NCI-H1436 (cell line): ENCODE results near the gene EFNB2.
A peak's percentile ranks its signal among the peaks of the same experiment; 100 is the strongest.

ENCODE experiments used
- DNase-seq: peaks from one replicate; lab custom pipeline; 2025; lab: John Stamatoyannopoulos, UW

EFNB2 gene

DNA sequence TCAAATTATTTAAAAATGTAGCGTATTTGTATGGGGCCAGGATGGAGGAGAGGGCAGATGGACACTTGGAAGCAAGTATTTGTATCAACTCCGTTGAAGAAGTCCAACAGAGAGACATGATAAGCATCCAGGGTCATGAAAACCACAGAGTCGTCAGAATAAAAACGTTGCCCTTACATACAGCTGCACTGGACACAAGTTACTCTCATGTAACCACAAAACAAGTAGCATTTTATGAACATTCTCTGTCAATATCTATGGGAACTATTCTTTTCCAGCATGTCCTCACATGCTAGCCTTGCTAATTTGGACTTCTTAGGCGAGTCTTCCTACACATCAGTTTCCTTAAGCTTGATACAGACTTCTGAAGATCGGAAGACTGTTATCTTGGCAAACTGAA, 35.0 kb downstream of the EFNB2 start:
- no peak for DNase-seq

DNA sequence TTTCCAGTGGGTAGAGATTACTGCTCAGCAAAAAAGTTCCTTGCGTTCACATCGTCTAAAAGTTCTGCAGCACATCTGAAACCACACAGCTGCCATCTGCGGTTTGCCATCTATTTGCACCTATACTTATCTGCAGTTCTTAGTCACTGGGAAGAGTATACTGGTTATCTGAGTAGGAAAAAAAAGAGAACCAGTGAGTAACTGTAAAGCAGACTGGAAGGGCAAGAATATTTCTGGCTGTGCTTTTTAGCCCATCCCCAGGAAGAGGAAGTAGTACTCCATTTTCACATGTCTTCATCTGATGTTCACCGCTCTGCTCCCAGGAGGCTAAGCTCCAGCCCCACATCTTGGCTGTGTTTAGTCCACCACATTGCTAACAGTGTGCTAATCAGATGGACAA, 35.6 kb downstream of the EFNB2 start:
- no peak for DNase-seq

DNA sequence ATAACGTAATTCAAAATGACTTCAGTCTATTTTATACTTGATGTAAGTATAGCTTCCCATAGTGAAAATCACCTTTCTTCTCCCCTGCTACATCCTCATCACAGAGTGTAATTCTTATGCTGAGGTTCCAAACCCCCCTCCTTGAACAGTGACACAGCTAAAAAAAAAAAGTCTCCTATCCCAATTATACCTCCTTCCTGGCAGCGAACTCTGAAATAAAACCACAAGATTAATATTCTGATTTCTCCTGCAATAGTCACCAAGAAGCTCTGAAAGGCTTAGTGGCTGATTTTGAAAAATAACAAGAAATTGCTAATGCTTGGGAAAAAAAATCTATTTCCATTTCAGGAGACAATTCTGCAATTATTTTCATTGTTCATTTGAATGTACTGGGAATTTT, 36.3 kb downstream of the EFNB2 start:
- DNase-seq: no peak

DNA sequence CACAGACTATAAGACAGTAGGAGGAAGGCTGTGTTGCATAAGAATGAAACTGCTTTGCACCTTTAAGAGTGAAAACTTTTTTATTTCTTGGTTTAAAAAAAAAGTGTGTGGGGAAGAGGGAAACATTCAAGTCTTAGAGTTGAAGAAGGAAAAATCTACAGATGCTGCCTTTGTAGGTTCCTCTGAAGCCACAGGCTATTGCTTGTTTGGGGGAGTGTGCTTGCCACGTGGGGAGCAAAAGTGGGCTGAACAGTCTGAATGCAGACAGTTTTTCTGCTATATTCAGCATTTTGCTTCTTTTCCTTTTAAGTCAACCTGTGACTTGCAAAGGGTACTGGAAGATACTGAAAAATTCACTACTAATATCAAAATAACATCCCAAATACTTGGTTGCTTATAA, 36.9 kb downstream of the EFNB2 start:
- no peak for DNase-seq

DNA sequence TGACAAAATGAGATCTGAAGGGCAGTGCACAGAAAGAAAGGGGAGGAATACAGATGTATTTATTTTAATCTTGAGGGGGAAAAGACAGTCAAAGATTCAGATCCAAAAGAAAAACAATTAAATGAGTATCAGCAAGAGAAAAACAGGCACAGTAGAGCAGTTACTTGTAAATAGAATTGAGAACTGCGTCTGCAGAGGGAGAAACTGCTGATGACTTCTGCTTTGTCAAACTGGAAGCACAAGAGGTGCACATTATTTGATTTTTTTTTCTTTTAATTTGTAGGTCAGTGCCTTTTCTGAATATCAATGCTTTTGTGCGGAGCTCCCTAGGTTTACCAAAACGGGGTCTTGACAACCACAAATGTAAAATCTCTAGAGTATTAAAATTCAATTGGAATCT, 37.3 kb downstream of the EFNB2 start:
- no peak for DNase-seq

DNA sequence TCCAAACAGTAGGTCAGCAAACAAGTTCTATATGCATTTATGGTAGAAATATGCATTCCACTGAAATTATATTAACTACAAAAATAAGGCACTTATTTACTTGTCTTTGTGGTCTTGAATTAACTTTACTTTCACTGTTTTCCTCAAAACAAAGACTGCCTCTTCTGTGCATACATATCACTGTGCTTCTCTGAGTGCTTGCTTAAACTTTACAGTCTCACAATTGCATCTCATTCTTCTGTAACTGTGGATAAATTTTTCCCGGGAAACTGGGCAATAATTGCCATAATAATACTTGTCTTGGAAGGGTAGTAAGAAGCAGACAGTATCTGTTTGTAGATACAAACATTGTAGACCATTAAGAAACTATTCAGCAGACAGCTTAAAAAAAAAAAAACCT, 38.4 kb downstream of the EFNB2 start:
- no peak for DNase-seq

DNA sequence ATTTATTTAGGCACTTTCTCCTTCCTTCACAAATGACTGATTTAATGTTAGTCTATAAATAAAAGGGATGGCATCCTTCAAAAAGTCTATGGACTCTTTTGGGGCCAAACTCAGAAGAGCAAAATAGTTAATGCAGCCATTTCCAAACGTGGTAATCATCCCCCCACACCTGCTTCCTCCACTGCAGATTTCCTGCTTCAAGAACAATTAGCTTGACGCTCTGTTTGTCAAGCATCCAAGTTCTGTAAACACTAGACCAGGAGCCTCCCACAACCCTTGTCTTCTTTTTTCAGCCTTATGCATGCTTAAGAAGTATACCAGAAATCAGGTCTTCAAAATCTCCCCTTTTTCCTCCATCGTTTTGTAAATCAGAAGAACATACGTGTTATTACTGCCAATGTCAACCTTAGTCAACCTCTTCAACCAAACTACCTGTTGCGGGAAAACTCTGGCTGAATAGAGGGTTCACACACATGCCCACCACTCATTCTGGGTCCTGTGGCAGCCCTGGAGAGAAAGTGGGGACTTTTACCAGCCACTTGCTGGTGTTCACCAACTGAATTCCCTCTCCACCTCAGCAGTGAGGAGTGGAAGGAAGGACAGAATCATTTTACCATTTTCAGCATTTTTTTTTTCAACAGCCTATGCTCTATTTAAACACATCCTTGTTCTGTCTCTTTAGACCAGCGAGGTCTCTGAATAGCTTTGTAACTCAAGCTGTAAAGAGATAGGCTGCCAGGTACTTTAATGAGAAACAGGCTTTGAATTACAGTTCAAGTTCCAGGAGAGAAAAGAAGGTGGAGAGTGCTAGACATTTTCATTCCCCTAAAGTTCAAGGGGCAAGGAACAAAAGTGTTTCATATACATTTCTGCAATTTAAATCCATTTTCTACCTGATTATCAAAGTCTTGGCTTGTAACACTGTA, 39.1 kb downstream of the EFNB2 start:
- DNase-seq: peak; percentile 68

DNA sequence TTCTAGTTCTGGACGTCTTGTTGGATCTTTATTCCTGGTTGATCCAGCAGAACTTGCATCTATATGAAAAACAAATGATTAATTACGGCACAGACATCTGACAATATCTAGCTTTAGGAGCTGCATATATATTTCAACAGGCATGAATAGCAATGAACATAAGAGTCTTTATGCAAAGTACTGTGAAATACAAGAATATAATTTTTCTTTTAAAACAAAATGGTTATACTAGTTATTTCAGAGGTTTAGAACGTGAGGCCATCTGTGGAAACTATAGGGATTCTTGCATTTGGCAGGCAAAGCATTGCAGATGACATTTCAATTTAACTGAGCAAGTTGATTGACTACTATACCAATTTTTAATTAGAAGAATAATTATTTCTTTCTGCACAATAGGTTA, 40.5 kb downstream of the EFNB2 start:
- no peak for DNase-seq

DNA sequence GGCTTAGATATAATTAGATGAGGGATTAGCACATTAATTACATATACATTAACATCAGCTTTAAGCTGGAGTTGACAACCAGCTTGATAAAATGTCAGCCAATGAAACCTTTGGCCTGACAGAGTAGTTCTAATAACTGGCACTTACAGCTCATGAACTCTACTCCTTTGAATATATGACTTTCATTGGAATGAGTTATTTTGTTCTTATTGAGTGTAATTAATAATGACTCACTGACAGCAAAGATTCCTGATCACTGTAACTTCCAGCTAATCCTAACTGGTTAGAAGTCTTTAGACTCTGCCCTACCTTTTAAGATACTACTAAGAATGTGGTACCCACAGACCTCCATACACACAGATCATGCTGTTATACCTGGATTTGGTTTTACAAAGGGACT, 41.0 kb downstream of the EFNB2 start:
- DNase-seq: no peak

DNA sequence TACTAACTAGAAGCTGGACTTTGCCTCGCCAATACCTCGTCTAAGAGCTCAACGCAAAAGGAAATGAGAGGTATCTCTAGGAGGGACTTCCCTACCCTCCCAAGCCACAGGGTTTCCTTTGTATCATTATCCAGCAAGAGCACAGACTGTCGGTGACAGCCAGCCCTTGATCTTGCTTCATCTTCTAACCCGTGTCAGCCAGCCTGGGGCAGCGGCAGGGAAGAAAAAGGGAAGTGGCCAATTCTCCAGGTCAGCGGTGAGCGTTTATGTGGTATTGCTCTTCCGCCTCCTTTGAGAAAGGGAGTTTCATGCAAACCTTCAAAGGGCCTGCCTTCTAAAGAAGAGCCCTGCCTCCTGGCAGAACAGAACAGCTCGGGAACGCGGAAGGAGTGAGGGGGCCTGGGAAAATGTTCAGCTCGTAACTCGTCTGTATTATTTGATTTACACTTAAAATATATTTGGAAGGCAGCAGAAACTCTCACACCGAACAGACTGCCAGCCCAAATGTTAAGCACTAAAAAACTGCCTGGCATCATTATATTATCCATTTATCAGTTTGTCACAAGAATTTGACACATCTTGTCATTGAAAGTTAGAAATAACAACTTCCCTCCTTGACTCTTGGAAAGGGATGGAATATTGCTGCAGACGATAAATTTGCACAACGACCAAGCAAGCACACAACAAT, 41.8 kb downstream of the EFNB2 start:
- DNase-seq: no peak

DNA sequence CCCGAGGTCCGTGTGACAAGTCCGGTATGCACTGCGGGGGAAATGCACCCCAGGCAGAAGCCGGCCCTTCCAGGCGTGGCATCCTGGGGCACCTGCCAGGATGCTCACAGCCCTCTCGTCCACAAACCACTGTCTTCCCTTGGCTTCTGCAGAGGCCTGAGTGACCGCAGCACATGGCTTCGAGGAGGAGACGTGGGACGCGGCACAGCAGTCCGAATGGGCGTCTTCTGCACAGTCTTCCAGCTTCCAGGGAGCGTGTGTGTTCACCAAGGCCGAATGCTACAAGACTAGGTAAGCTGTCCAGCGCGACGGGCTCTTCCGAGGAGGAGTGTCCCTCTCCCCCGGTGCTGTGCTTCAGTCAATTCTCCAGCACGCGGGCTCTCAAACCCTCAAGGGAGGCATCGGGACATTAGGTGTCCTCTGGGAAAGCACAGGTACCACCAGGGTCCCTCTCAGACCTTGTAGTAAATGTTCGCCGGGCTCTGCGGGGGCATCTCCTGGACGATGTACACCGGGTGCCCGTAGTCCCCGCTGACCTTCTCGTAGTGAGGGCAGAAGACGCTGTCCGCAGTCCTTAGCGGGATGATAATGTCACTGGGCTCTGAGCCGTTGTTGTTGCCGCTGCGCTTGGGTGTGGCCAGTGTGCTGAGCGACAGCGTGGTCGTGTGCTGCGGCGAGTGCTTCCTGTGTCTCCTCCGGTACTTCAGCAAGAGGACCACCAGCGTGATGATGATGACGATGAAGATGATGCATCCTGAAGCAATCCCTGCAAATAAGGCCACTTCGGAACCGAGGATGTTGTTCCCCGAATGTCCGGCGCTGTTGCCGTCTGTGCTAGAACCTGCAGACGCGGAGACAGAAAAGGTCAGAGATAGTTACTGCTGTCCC, 42.6 kb downstream of the EFNB2 start:
- DNase-seq: no peak

DNA sequence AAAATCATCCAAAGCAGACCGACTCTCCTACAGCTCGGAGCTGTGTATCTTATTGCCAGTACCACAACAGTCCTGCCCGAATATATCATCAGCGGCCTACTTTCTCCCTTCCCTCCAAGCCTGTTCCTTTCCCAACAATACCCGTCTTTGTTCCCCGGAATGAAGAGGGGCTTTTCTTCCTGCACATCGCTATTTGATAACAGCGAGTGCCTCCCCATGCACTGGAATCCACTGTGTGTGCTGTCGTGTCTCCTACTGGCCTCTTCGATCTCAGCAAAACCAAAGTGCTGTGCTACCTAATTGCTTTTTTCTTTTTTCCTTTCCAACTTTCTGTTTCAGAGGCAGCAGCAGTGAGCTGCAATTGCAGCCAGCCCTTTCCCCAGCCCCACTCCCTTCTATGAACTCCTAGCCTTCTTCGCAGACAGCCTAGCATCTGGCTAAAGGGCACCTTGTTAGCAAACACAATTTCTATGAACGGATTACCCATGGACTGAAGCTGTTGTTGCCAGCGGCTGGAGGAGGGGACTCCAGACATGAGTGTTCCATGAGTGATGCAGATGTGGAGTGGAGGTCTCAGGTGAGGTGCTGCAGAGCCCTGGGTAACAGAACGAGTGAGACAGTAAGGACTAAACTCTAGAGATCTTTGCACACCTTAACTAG, 43.4 kb downstream of the EFNB2 start:
- DNase-seq: no peak

DNA sequence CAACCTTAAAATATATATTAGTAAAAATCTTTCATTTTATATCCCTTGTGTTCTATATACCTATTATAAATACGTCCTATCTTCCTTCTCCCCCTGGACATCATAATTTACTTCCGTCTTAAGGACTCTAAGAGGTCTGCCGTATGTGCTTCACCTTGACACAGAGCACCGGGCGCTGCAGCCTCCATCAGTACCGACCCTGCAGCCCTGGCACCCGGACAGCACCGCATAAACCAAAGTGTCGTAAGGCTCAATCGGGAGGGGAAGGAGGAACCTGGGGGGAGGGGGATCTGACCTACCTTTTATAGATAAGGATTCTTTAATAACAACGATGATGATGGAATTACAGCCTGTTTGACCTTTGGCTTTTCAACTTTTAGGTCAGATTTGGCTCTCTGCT, 44.0 kb downstream of the EFNB2 start:
- no peak for DNase-seq

DNA sequence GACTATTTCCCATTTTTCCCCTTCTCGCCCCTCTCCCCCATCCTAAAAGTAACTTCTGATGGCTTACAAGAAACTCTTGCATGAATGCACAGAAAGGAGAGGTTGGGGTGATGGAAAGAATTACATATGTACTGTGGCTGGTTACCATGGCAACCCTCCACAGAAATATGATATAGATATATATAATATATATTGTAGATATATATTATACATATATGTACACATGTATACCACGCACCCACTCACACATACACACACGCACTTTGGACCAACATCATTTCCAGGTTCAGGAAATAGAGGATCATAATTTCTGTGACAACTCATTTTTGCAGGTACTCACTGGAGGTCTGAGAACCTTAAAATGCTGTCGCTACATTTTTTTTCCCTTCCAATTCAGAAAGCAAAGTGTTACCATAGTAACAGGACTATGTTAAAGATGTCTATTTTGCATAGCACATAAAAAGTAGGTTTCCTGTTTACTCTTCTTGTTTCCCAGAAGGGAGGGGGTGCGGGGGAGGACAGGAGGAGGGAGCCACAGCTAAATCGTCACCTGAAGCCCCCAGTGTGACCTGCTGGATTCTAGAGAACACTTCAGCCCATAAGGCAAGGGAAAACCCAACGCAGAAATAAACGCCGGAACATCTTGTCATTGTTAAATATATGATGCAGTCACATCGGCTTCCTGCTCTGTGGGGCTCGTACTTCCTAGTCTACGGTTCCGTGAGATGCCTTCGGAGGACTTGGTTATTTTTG, 44.7 kb downstream of the EFNB2 start:
- DNase-seq: no peak

DNA sequence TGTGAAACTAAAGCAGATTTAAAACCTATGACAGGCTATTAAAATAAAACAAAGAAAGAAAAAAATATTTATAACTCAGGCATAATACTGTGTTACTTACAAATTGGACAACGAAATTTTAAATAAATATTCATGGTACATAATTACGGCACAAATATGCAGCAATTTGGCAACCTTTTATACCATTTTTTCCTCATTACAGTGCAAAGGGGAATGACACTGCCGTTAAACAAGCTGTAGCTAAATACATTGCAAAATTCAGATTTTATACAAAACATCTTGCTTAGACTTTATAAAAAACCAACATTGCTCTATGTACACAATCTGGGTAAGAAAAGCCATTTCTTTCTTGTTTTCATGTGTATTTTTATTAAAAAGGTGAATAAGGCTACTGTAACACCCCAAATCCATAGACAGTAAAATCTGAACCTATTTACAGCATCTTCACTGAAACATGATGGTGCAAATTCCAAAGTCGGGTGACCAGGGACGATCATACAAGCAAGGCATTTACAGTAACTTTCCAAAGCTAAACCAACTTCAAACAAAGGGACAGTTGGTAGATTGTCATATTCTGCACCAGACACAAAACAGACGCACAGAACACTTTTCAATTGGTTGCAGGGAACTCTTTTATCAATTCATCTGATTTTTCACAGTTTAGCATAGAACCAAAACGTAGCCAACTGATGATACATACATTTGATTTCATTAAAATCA, 45.5 kb downstream of the EFNB2 start:
- DNase-seq: no peak

DNA sequence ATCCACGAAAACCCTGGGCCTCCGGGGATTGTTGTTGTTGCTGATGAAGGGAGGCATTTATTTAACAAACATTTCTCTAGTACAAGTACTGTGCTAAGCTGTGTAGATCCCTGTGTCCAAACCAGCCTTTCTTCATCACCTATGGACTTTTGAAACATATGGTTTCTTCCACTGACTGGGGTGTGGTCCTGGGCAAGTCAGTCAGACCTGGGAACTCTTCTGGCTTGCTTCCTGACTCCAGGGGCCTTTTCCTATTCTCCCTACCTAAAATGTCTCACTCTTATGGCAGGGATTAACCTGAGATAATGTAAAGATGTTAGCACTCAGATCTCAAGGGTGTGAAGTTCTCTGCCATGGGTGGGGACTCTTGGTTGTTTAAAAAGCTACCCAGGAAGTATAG, 46.8 kb downstream of the EFNB2 start:
- DNase-seq: no peak

DNA sequence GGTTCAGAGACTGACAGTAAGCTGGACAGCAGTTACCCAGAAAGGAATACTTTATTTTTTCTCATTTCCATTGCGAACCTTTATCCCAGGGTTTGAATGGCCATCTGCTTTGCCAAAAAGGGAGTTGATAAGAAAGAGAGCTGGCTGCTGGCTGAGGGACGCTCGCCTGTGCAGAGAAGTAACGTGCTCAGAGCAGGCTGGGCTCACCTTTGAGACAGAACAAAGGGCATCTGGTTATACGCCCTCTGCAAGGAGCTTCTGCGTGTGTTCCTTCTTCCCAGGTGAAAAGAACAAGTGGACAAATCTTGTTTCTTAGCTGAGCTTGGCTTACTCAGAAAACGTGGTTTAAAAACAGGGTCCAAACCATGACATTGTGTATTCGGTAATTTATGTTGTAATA, 47.4 kb downstream of the EFNB2 start:
- DNase-seq: no peak

DNA sequence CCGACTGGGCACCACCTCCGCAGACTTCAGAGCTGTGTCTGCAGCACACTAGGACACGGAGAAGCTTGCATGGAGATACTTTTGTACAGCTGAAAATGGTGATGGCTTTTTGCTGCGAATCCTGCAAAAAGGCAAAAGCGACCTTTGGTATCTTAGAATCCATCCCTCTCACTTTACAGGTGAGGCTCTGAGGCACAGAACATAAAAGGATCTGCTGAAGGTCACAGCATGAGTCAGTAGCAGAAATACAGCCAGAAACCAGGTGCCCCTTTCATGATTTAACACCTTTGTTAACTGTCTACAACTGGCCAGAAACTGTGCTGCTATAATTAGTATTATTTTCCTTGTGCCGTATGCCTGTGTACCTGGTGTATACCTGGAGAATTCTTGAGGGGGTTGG, 48.3 kb downstream of the EFNB2 start:
- DNase-seq: no peak

DNA sequence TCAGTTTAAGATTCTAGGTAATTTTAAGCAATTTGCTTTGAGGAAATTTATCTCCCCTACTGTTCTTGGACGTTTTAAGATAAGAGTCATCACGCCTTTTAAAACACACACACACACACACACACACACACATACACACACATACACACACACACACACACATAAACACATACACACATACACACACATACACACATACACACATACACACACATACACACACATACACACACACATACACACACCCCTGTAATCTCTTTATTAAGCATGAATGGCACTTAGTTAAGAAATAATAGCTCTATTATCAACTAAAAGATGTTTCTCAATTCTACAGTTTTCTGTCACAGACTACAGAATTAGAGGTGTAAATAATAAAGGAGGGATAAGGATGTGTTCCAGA, 49.2 kb downstream of the EFNB2 start:
- DNase-seq: no peak

DNA sequence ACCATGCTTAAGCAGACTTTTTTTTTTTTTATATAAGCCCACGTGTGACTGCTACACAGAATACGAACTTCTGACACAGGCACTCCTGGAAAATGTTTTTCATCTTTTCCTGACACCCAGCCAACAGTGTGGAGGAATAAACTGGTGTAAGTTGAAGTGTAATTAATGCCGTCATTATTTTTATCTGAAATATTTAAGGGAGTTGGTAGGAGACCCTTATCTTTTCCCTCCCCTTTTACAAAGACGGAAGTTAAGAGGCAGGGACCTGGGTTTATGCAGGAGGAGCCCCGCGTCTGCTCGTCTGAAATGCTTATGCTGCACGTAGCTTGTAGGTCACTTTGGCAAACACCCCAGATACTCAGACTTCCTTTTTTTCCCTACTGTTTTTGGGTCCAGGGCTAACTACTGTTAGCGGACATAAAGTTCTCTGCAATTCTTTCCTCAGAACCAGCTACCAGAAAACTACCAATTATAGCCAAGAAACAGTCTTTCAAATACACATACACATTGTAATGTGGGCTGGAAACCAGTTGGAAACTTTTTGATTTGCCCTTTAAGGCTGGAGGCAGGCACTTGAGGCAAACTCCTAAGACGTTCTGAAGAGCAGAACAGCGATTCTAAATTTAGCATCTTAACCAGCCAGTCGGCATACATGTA, 50.8 kb downstream of the EFNB2 start:
- no peak for DNase-seq
